Panc1 (cell line): ENCODE results near the gene DLGAP1. TPM values are rescaled to one million over a fixed set of nuclear protein-coding genes. Genes with fewer than 3 reads are reported as not detected.

Experiments
- ATAC-seq: fragments of 200-7000 bp; cut with Tn5 transposase; 2 replicates; pipeline ENCODE4 v1.9.1; 2020; ENCODE audit warnings: mild to moderate bottlenecking, moderate library complexity
- BruUV-seq: library from RNA; stranded (reverse); fragments of 400-500 nt; replicated peaks from 2 replicates; lab custom pipeline; 2021; lab: Mats Ljungman, UMichigan
- CTCF ChIA-PET: fragments of 300-600 bp; sonication (Branson Sonifier 250); formaldehyde crosslinking; loops from one replicate; lab custom pipeline; 2022; ENCODE audit warnings: antibody characterized with exemption; lab: Charles Lee
- POLR2A ChIA-PET: fragments of 300-600 bp; sonication (Branson Sonifier 250); formaldehyde crosslinking; loops from one replicate; lab custom pipeline; 2022; ENCODE audit warnings: antibody characterized with exemption; lab: Charles Lee
- DNase-seq: peaks from one replicate; pipeline ENCODE4 v3.0.0-alpha.2; 2010; ENCODE audit warnings: low read depth, low spot score
- H3K27ac ChIP-seq: 2 replicates; pipeline ENCODE4 v1.5.1; 2011; ENCODE audit warnings: mild to moderate bottlenecking, low read length, inconsistent platforms
- H3K27me3 ChIP-seq: fragments of 200-500 bp; sonication (Bioruptor generic); 2 replicates; pipeline ENCODE4 v1.6.0; 2014; ENCODE audit warnings: low read length, inconsistent platforms; ENCODE audit not compliant: control insufficient read depth, insufficient read depth
- H3K36me3 ChIP-seq: fragments of 200-500 bp; sonication (Bioruptor generic); 2 replicates; pipeline ENCODE4 v1.5.1; 2014; ENCODE audit warnings: inconsistent platforms, mild to moderate bottlenecking, low read length, moderate library complexity; ENCODE audit not compliant: control insufficient read depth, insufficient read depth
- H3K4me1 ChIP-seq: 2 replicates; pipeline ENCODE4 v1.5.1; 2011; ENCODE audit warnings: inconsistent platforms, mild to moderate bottlenecking, low read length, moderate library complexity; ENCODE audit not compliant: control insufficient read depth, insufficient read depth
- H3K4me3 ChIP-seq, 2 experiments: 2 replicates each; pipeline ENCODE4 v1.5.1; 2011 to 2012; ENCODE audit warnings: low read depth in 2 of 2, low read length in 2 of 2, mild to moderate bottlenecking in 2 of 2, inconsistent platforms in 1 of 2, moderate library complexity in 1 of 2
- H3K9me3 ChIP-seq: fragments of 200-500 bp; sonication (Bioruptor generic); 2 replicates; pipeline ENCODE4 v1.5.1; 2014; ENCODE audit warnings: low read depth, mild to moderate bottlenecking, inconsistent platforms, low read length, moderate library complexity; ENCODE audit not compliant: control insufficient read depth, insufficient read depth
- POLR2AphosphoS5 ChIP-seq: IDR thresholded peaks from 2 replicates; pipeline ENCODE4 v1.6.1; 2012; ENCODE audit warnings: mild to moderate bottlenecking, low read depth, low read length, moderate library complexity
- SIN3A ChIP-seq: IDR thresholded peaks from 2 replicates; pipeline ENCODE4 v1.6.1; 2012; ENCODE audit warnings: low read depth, mild to moderate bottlenecking, low read length, moderate library complexity, borderline replicate concordance; ENCODE audit not compliant: insufficient read depth
- TCF7L2 ChIP-seq: IDR thresholded peaks from 2 replicates; pipeline ENCODE4 v1.6.1; 2011; ENCODE audit warnings: mild to moderate bottlenecking, low read depth, low read length, inconsistent platforms
- in situ Hi-C: cut with HindIII; loops from 2 replicates; pipeline ENCODE4 v1.10.0; 2016; ENCODE audit warnings: low sequenced_read_pairs, low pct_unique_long_range_greater_than_20kb
- intact Hi-C: fragments of 100-400 bp; cut with micrococcal nuclease; formaldehyde crosslinking; loops from one replicate; pipeline ENCODE4 v1.10.0; 2022; ENCODE audit not compliant: unreplicated experiment
- total RNA-seq: library from RNA; stranded (reverse); gene quantifications from one replicate; pipeline ENCODE4 v1.2.1, GENCODE V29; 2021; ENCODE audit not compliant: unreplicated experiment
- TF ChIP-seq, protein P1 (sequence below), 2 experiments: IDR thresholded peaks; 2 replicates each; pipeline ENCODE4 v1.6.1; 2011 to 2012; ENCODE audit warnings: low read depth in 2 of 2, control low read depth in 1 of 2, low read length in 1 of 2, mild to moderate bottlenecking in 1 of 2, moderate library complexity in 1 of 2; ENCODE audit not compliant: insufficient read depth in 1 of 2
- TF ChIP-seq, protein P2 (sequence below): fragments of 450-650 bp; IDR thresholded peaks from 2 replicates; pipeline ENCODE4 v1.5.1; 2017; ENCODE audit warnings: mild to moderate bottlenecking

The DLGAP1 gene
- total RNA-seq, 1 experiment from 2014 or later: 1.8 TPM

DNA sequence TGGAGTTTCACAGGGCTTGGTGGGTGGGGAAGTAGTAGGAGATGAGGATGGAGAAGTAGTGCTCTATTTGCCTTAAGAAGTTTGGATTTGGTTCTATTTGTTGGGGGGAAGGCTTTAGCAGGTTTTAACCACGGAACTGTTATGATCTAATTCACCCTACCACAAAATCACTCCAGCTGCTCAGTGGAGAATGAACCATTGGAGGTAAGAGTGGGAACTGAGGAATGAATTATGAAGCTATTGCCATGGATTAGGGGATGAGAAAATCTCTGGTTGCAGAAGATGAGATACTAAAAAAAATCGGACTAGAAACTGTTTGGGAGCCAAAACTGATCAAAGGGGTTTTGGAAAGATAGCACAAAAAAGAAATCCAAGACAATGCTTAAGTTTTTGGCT lies 488.9 kb downstream of the DLGAP1 start:
- Histone ChIP-seq H3K27ac (no peak overlapping the region), H3K4me1 (no peaks in the 10 kb centered on the region; the same call in 1 of the 2 replicates), H3K27me3 (no peaks in the 10 kb centered on the region), H3K36me3 (no peaks in the 10 kb centered on the region), H3K9me3 (no peaks in the 10 kb centered on the region), H3K4me3 (no peak overlapping the region)
- DNase-seq (no peak), ATAC-seq (no peak)
- intact Hi-C loops (no loop called here), in situ Hi-C loops (no loop called here)
- ChIA-PET CTCF (no interaction called here), POLR2A (no interaction called here)
- no TSS peak for BruUV-seq
- TF ChIP-seq POLR2AphosphoS5 (no peak), SIN3A (no peak), TCF7L2 (no peak)
- TF ChIP-seq, protein P1, sequence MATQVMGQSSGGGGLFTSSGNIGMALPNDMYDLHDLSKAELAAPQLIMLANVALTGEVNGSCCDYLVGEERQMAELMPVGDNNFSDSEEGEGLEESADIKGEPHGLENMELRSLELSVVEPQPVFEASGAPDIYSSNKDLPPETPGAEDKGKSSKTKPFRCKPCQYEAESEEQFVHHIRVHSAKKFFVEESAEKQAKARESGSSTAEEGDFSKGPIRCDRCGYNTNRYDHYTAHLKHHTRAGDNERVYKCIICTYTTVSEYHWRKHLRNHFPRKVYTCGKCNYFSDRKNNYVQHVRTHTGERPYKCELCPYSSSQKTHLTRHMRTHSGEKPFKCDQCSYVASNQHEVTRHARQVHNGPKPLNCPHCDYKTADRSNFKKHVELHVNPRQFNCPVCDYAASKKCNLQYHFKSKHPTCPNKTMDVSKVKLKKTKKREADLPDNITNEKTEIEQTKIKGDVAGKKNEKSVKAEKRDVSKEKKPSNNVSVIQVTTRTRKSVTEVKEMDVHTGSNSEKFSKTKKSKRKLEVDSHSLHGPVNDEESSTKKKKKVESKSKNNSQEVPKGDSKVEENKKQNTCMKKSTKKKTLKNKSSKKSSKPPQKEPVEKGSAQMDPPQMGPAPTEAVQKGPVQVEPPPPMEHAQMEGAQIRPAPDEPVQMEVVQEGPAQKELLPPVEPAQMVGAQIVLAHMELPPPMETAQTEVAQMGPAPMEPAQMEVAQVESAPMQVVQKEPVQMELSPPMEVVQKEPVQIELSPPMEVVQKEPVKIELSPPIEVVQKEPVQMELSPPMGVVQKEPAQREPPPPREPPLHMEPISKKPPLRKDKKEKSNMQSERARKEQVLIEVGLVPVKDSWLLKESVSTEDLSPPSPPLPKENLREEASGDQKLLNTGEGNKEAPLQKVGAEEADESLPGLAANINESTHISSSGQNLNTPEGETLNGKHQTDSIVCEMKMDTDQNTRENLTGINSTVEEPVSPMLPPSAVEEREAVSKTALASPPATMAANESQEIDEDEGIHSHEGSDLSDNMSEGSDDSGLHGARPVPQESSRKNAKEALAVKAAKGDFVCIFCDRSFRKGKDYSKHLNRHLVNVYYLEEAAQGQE (IDR thresholded peaks at IDR 0.05; ENCODE audit: insufficient read depth in 1 of 2, low read depth in 2 of 2, low read length in 1 of 2): no peak
- TF ChIP-seq, protein P2, sequence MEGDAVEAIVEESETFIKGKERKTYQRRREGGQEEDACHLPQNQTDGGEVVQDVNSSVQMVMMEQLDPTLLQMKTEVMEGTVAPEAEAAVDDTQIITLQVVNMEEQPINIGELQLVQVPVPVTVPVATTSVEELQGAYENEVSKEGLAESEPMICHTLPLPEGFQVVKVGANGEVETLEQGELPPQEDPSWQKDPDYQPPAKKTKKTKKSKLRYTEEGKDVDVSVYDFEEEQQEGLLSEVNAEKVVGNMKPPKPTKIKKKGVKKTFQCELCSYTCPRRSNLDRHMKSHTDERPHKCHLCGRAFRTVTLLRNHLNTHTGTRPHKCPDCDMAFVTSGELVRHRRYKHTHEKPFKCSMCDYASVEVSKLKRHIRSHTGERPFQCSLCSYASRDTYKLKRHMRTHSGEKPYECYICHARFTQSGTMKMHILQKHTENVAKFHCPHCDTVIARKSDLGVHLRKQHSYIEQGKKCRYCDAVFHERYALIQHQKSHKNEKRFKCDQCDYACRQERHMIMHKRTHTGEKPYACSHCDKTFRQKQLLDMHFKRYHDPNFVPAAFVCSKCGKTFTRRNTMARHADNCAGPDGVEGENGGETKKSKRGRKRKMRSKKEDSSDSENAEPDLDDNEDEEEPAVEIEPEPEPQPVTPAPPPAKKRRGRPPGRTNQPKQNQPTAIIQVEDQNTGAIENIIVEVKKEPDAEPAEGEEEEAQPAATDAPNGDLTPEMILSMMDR: no peak

DNA sequence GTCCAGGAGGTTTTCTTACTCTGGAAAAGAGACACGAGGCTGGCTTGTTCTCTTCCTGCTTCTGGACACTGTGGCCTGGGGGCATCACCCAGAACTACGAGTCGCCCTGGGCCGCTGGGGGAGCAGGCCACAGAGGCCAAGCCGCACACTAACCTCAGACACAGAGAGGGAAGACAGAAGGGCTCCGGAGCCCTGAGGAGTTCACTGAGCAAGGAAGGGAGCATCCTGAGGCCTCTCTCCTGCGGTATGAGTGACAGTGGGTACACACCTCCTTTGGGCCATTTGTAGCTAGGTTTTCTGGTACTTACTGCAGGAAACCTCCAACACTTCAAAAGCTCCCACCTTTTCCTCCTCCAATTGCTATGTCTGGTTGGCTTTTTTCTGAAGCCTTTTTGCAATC lies 494.1 kb downstream of the DLGAP1 start:
- BruUV-seq: no TSS peak
- POLR2A ChIA-PET: no interaction called here
- DNase-seq (no peak), ATAC-seq (no peak)
- CTCF ChIA-PET: interaction anchor here (0.7 kb wide), 1 partner anchor 33 kb away, joined by 3 read pairs; no protein-coding TSS in a partner anchor
- Histone ChIP-seq H3K27me3 (no peaks in the 10 kb centered on the region), H3K36me3 (no peaks in the 10 kb centered on the region), H3K4me1 (no peaks in the 10 kb centered on the region), H3K27ac (no peak overlapping the region), H3K4me3 (no peak overlapping the region), H3K9me3 (no peaks in the 10 kb centered on the region)
- in situ Hi-C loops: no loop called here
- intact Hi-C loops: no loop called here
- no peak for TF ChIP-seq POLR2AphosphoS5
- no peak for TF ChIP-seq TCF7L2
- TF ChIP-seq, protein P1 (IDR thresholded peaks at IDR 0.05; ENCODE audit: insufficient read depth in 1 of 2, low read depth in 2 of 2, low read length in 1 of 2): no peak
- TF ChIP-seq, protein P2: no peak
- TF ChIP-seq SIN3A: no peak
